K562 (cell line): ENCODE measurements around the gene CDH20. TPM values are rescaled to one million over a fixed set of nuclear protein-coding genes. Genes with fewer than 3 reads are reported as not detected.

Experiments used
- ATAC-seq: fragments of 200-7000 bp; cut with Tn5 transposase; 3 replicates; pipeline ENCODE4 v1.9.1; 2020; ENCODE audit warnings: moderate library complexity
- BruUV-seq: library from RNA; stranded (reverse); fragments of 400-500 nt; replicated peaks from 2 replicates; lab custom pipeline; 2021; lab: Mats Ljungman, UMichigan
- CTCF ChIA-PET: fragments of 300-600 bp; formaldehyde crosslinking; extraction: SDS; loops from one replicate; lab custom pipeline; 2021; ENCODE audit warnings: low intra/inter-chr PET ratio; lab: Yijun Ruan, JAX
- POLR2A ChIA-PET: fragments of 300-600, 350-650 bp; sonication (Branson Sonifier 250); formaldehyde crosslinking; extraction: SDS; loops from one replicate; lab custom pipeline; 2021; ENCODE audit warnings: antibody characterized with exemption, inconsistent platforms; lab: Yijun Ruan, JAX
- DNase-seq, 4 experiments: peaks; one replicate each; pipeline versions ENCODE4 v3.0.0 to v3.0.0-alpha.2; 2011 to 2018; ENCODE audit warnings: low spot score in 3 of 4, mixed read lengths in 3 of 4; ENCODE audit errors: extremely low read depth in 1 of 4
- FAIRE-seq: peaks from 2 replicates; lab custom pipeline; 2011; peaks lifted over from hg19 to GRCh38; lab: Jason Lieb, UNC
- H2AFZ ChIP-seq: 2 replicates; pipeline ENCODE4 v1.6.0; 2011; ENCODE audit warnings: low read depth, low read length, control low read depth, inconsistent platforms
- H3K27ac ChIP-seq: fragments of 200-600 bp; 3 replicates; pipeline ENCODE4 v1.8.0; 2011; ENCODE audit warnings: low read depth, mild to moderate bottlenecking, control low read depth, inconsistent platforms, low read length, moderate library complexity, mixed read lengths; ENCODE audit errors: extremely low read depth
- H3K27me3 ChIP-seq, 2 experiments: fragments of 300-600 bp in 1 of 2; 2 replicates in 1 of 2; 3 replicates in 1 of 2; pipeline versions ENCODE4 v1.6.0 to v1.8.0; 2011; ENCODE audit warnings: inconsistent platforms in 2 of 2, low read length in 2 of 2, mild to moderate bottlenecking in 1 of 2, mixed read lengths in 1 of 2, moderate library complexity in 1 of 2; ENCODE audit not compliant: control insufficient read depth in 2 of 2, insufficient read depth in 2 of 2
- H3K36me3 ChIP-seq: fragments of 300-600 bp; 3 replicates; pipeline ENCODE4 v1.8.0; 2011; ENCODE audit warnings: mild to moderate bottlenecking, low read length, inconsistent platforms; ENCODE audit not compliant: control insufficient read depth, insufficient read depth
- H3K4me1 ChIP-seq, 2 experiments: fragments of 200-600 bp in 1 of 2; replicated peaks in 1 of 2; 2 replicates in 1 of 2; 3 replicates in 1 of 2; pipeline versions ENCODE4 v1.5.1 to v1.8.0; 2011; ENCODE audit warnings: inconsistent platforms in 2 of 2, low read length in 2 of 2, mild to moderate bottlenecking in 1 of 2, mixed read lengths in 1 of 2, moderate library complexity in 1 of 2; ENCODE audit not compliant: control insufficient read depth in 2 of 2, insufficient read depth in 2 of 2
- H3K4me2 ChIP-seq: 2 replicates; pipeline ENCODE4 v1.6.1; 2011; ENCODE audit warnings: low read length, control low read depth, inconsistent platforms, mixed read lengths; ENCODE audit not compliant: insufficient read depth
- H3K4me3 ChIP-seq: fragments of 200-600 bp; sonication (generic), shearing (Covaris generic); 2 replicates; pipeline ENCODE4 v1.5.1; 2016; ENCODE audit warnings: control low read depth, inconsistent platforms
- H3K79me2 ChIP-seq: fragments of 200-600 bp; 3 replicates; pipeline ENCODE4 v1.8.0; 2011; ENCODE audit warnings: low read length, inconsistent platforms; ENCODE audit not compliant: control insufficient read depth, insufficient read depth
- H3K9ac ChIP-seq, 2 experiments: 2 replicates each; pipeline versions ENCODE4 v1.6.0 to v1.6.1; 2011; ENCODE audit warnings: low read depth in 2 of 2, low read length in 2 of 2, control low read depth in 1 of 2, inconsistent platforms in 1 of 2, mild to moderate bottlenecking in 1 of 2, mixed read lengths in 1 of 2; ENCODE audit not compliant: insufficient read depth in 1 of 2
- H3K9me1 ChIP-seq: one replicate; pipeline ENCODE4 v1.6.0; 2011; ENCODE audit warnings: inconsistent platforms, mild to moderate bottlenecking, low read length, moderate library complexity; ENCODE audit not compliant: control insufficient read depth, insufficient read depth
- H3K9me3 ChIP-seq: replicated peaks from 2 replicates; pipeline ENCODE4 v1.5.1; 2011; ENCODE audit warnings: low read depth, low read length, inconsistent platforms; ENCODE audit not compliant: control insufficient read depth, insufficient read depth
- H4K20me1 ChIP-seq: replicated peaks from 2 replicates; pipeline ENCODE4 v1.6.1; 2011; ENCODE audit warnings: low read length, inconsistent platforms, mixed read lengths; ENCODE audit not compliant: control insufficient read depth, insufficient read depth
- ARHGAP35 ChIP-seq: fragments of 450-650 bp; IDR thresholded peaks from 2 replicates; pipeline ENCODE4 v1.6.1; 2018; ENCODE audit not compliant: partially characterized antibody
- ESRRA ChIP-seq: fragments of 450-650 bp; IDR thresholded peaks from 2 replicates; pipeline ENCODE4 v1.6.1; 2014; ENCODE audit warnings: low read depth, mild to moderate bottlenecking, moderate library complexity, borderline replicate concordance
- FOSL1 ChIP-seq: fragments of 200-800 bp; sonication (Bioruptor generic); conservative IDR thresholded peaks from 2 replicates; pipeline ENCODE4 v1.6.1; 2016; ENCODE audit warnings: missing genetic modification characterization, missing compliant biosample characterization
- GATA2 ChIP-seq: sonication (generic); formaldehyde crosslinking; IDR thresholded peaks from 2 replicates; pipeline ENCODE4 v1.4.0; 2020; ENCODE audit warnings: mild to moderate bottlenecking, missing genetic modification reagents
- HNRNPUL1 ChIP-seq: fragments of 200-400 bp; formaldehyde crosslinking; IDR thresholded peaks from 2 replicates; pipeline ENCODE4 v1.6.1; 2017; ENCODE audit warnings: low read length
- LARP7 ChIP-seq: fragments of 450-650 bp; IDR thresholded peaks from 2 replicates; pipeline ENCODE4 v1.6.1; 2016
- MED1 ChIP-seq: sonication (generic); formaldehyde crosslinking; IDR thresholded peaks from 2 replicates; pipeline ENCODE4 v1.8.1; 2023; ENCODE audit warnings: missing genetic modification reagents, borderline replicate concordance
- MIER1 ChIP-seq: fragments of 450-650 bp; IDR thresholded peaks from 2 replicates; pipeline ENCODE4 v1.6.1; 2016; ENCODE audit warnings: antibody characterized with exemption, mild to moderate bottlenecking, low read depth
- NEUROD1 ChIP-seq: fragments of 150-350 bp; IDR thresholded peaks from 2 replicates; pipeline ENCODE4 v1.6.1; 2014; ENCODE audit warnings: borderline replicate concordance, low read length, low read depth; ENCODE audit not compliant: partially characterized antibody
- POLR2G ChIP-seq: fragments of 200-400 bp; formaldehyde crosslinking; IDR thresholded peaks from 2 replicates; pipeline ENCODE4 v1.6.1; 2017; ENCODE audit warnings: low read depth, mild to moderate bottlenecking, antibody characterized with exemption, low read length, moderate library complexity
- RFX5 ChIP-seq: IDR thresholded peaks from 2 replicates; pipeline ENCODE4 v1.6.1; 2011; ENCODE audit warnings: low read depth, mild to moderate bottlenecking, improper control_type of control experiment, low read length
- SMARCE1 ChIP-seq: fragments of 450-650 bp; IDR thresholded peaks from 2 replicates; pipeline ENCODE4 v1.7.1; 2016; ENCODE audit warnings: mild to moderate bottlenecking
- SUPT5H ChIP-seq: fragments of 450-650 bp; IDR thresholded peaks from 2 replicates; pipeline ENCODE4 v1.6.1; 2016
- U2AF2 ChIP-seq: fragments of 200-400 bp; formaldehyde crosslinking; optimal IDR thresholded peaks from 2 replicates; pipeline ENCODE3; 2017; ENCODE audit warnings: low read depth, mild to moderate bottlenecking, low read length
- ZNF707 ChIP-seq: fragments of 250-450 bp; sonication (Bioruptor Pico); conservative IDR thresholded peaks from 2 replicates; pipeline ENCODE4 v1.8.0; 2022; ENCODE audit warnings: inconsistent platforms, mild to moderate bottlenecking, moderate library complexity
- ZZZ3 ChIP-seq: fragments of 450-650 bp; IDR thresholded peaks from 2 replicates; pipeline ENCODE4 v1.6.1; 2016; ENCODE audit warnings: antibody characterized with exemption, mild to moderate bottlenecking, moderate library complexity
- WGBS: fragments of 100-300 bp; shearing (Covaris generic); methylation state at CpG from one replicate; pipeline ENCODE4 v1.1.6; 2016; ENCODE audit warnings: low coverage, mixed read lengths; ENCODE audit not compliant: insufficient coverage; ENCODE audit errors: missing lambda C conversion rate; 5-methylcytosine and 5-hydroxymethylcytosine counted together
- in situ Hi-C: fragments of 300-500 bp; cut with MboI; formaldehyde crosslinking; loops from 4 replicates; pipeline ENCODE4 v1.15.0; 2018; ENCODE audit warnings: inconsistent platforms, mixed read lengths
- intact Hi-C: fragments of 100-400 bp; cut with micrococcal nuclease; formaldehyde crosslinking; loops from 2 replicates; pipeline ENCODE4 v1.14.2; 2022
- polyA plus RNA-seq, 8 experiments: library from polyadenylated mRNA; depleted of rRNA in 4 of 8; stranded (reverse) in 5 of 8; unstranded in 3 of 8; fragments of >200 nt; fragmentation: Nextera tagmentation in 2 of 8; fragmentation: Illumina TruSeq in 1 of 8; extraction: Ambion mirVana in 2 of 8; extraction: Trizol in 1 of 8; gene quantifications; 2 replicates each; pipeline versions ENCODE4 v1.2.1 to v1.2.3, GENCODE V29; 2011 to 2014; ENCODE audit warnings: inconsistent platforms in 1 of 8, missing spikeins in 1 of 8
- total RNA-seq, 7 experiments: library from RNA; depleted of rRNA in 6 of 7; stranded (reverse); fragments of >200 nt in 6 of 7; fragmentation: Illumina TruSeq in 2 of 7; extraction: Trizol in 2 of 7; gene quantifications; 2 replicates each; pipeline versions ENCODE4 v1.2.1 to v1.2.3, GENCODE V29; 2011 to 2021; ENCODE audit warnings: low replicate concordance in 1 of 7
- TF ChIP-seq, protein P1 (sequence below): fragments of 250-450 bp; sonication (Bioruptor Pico); IDR thresholded peaks from 2 replicates; pipeline ENCODE4 v1.4.0; 2020; ENCODE audit warnings: mild to moderate bottlenecking
- TF ChIP-seq, protein P2 (sequence below): fragments of 250-450 bp; sonication (Bioruptor Pico); IDR thresholded peaks from 2 replicates; pipeline ENCODE4 v1.6.1; 2021; ENCODE audit warnings: mild to moderate bottlenecking

Gene CDH20
- total and polyA plus RNA-seq, 9 of the 15 experiments (the other 6 are each of a cell fraction or from before 2014, with no cell fraction given): not detected

DNA sequence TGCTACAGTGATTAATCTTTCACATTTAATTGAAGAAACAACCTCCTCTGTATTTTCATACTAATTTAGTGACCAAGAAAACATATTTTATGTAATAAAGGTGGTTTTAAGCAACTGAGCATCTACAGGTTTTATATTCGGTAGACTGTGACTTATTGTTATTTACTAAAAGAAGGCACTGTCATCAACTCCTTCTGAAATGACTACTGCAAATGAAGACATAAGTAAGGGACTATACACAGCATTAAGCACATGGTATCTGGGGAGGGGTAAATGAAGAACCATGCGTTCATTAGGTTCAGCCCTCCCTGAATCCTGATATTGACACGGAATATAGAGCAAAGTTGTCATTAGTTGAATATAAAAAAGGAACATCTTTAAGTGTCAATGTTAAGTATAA, 4.3 kb downstream of the CDH20 start:
- H3K36me3 ChIP-seq: no peaks in the 10 kb centered on the region
- no TSS peak for BruUV-seq
- FAIRE-seq (no peak), ATAC-seq (no peak), DNase-seq (no peak)
- no peaks in the 10 kb centered on the region for H3K9me3 ChIP-seq
- WGBS: 0% methylated on average over 3 of the region's 3 CpGs
- no peak overlapping the region for H3K4me2 ChIP-seq
- no peaks in the 10 kb centered on the region for H3K4me1 ChIP-seq
- in situ Hi-C loops (no loop called here), intact Hi-C loops (no loop called here)
- H3K27ac ChIP-seq: no peak overlapping the region
- H3K9ac ChIP-seq: no peak overlapping the region
- H2AFZ ChIP-seq: no peak overlapping the region
- no peaks in the 10 kb centered on the region for H4K20me1 ChIP-seq
- no peaks in the 10 kb centered on the region for H3K27me3 ChIP-seq
- H3K9me1 ChIP-seq: no peaks in the 10 kb centered on the region
- ChIA-PET CTCF (no interaction called here), POLR2A (no interaction called here)
- H3K79me2 ChIP-seq: no peaks in the 10 kb centered on the region
- H3K4me3 ChIP-seq: no peak overlapping the region
- TF ChIP-seq SUPT5H (no peak), POLR2G (no peak), SMARCE1 (no peak), ESRRA (no peak), ZNF707 (CRISPR knock-in tag) (no peak), FOSL1 (tag) (no peak), ZZZ3 (no peak), MED1 (CRISPR knock-in tag) (no peak), ARHGAP35 (no peak), LARP7 (no peak), RFX5 (no peak), U2AF2 (no peak), MIER1 (no peak), NEUROD1 (no peak), HNRNPUL1 (no peak), GATA2 (CRISPR knock-in tag) (no peak)
- TF ChIP-seq, protein P1, sequence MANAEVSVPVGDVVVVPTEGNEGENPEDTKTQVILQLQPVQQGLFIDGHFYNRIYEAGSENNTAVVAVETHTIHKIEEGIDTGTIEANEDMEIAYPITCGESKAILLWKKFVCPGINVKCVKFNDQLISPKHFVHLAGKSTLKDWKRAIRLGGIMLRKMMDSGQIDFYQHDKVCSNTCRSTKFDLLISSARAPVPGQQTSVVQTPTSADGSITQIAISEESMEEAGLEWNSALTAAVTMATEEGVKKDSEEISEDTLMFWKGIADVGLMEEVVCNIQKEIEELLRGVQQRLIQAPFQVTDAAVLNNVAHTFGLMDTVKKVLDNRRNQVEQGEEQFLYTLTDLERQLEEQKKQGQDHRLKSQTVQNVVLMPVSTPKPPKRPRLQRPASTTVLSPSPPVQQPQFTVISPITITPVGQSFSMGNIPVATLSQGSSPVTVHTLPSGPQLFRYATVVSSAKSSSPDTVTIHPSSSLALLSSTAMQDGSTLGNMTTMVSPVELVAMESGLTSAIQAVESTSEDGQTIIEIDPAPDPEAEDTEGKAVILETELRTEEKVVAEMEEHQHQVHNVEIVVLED (CRISPR knock-in tag): no peak
- TF ChIP-seq, protein P2, sequence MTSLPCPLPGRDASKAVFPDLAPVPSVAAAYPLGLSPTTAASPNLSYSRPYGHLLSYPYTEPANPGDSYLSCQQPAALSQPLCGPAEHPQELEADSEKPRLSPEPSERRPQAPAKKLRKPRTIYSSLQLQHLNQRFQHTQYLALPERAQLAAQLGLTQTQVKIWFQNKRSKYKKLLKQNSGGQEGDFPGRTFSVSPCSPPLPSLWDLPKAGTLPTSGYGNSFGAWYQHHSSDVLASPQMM (CRISPR knock-in tag): no peak
